ENCODE data around the gene ADAP1.

ADAP1 gene

GRCh38 chr7:981793-982510, 27.5 kb upstream of the ADAP1 start:
- TF ChIP-seq GATA2 (IDR thresholded peaks at IDR 0.05; ENCODE audit: low read depth, low read length) (no peak), GATA3 (IDR thresholded peaks at IDR 0.05; ENCODE audit: low read depth, low read length) (no peak)

- TF ChIP-seq GATA2 (IDR thresholded peaks at IDR 0.05; ENCODE audit: low read depth, low read length), result no peak
- no peak for TF ChIP-seq GATA3 (IDR thresholded peaks at IDR 0.05; ENCODE audit: low read depth, low read length)
These were observed 25.5 kb upstream of the ADAP1 start for GRCh38 chr7:979886-980571.

DNA sequence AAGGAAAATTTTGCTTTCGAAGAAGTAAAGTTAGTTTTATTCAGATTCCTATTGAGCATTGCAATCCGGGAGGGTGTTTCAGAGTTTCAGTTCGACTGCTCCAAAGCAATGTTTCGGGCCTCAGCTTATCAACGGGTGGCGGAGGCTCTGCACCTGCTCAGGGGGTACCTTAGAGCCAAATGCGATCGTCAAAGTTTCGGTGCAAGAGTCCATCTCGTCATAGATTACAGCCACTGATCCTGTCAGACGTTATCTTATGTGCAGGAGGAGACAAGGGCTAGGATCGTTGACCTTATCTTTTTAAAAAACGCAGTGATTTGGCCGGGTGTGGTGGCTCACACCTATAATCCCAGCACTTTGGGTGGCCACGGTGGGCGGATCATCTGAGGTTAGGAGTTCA, 24.7 kb upstream of the ADAP1 start:
- TF ChIP-seq GATA2 (IDR thresholded peaks at IDR 0.05; ENCODE audit: low read depth, low read length) (no peak), GATA3 (IDR thresholded peaks at IDR 0.05; ENCODE audit: low read depth, low read length) (no peak)

DNA sequence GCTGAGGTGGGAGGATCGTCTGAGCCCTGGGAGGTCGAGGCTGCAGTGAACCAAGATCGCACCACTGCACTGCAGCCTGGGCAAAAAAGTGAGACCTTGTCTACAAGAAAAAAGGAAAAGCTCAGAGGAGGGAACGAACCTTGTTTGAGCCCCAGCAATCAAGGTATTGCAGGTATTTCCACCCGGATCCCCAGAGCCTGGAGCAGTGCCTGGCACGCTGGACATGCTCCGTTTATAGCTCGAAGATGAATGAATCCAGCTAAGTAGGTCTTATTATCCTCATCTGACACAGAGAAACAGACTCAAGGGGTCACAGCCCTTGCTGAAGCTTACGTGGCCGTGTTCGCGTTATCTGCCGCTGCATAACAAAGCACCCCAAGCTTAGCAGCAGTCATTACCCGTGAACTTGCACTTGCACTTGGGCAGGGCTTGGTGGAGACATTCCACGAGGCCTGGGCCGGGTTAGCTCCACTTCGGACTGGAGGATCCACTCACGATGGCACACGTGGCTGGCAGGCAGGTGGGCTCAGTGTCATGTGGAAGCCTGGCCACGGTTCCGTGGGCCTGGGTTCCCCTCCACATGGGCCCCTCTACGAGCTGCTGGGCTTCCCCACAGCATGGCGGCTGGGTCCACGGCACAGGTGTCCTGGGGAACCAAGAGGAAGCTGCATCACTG, 24.1 kb upstream of the ADAP1 start:
- TF ChIP-seq GATA2 (IDR thresholded peaks at IDR 0.05; ENCODE audit: low read depth, low read length) (no peak), GATA3 (IDR thresholded peaks at IDR 0.05; ENCODE audit: low read depth, low read length) (no peak)

- TF ChIP-seq GATA3 (IDR thresholded peaks at IDR 0.05; ENCODE audit: low read depth, low read length), result no peak
- TF ChIP-seq GATA2 (IDR thresholded peaks at IDR 0.05; ENCODE audit: low read depth, low read length), result no peak
These were observed 23.5 kb upstream of the ADAP1 start for GRCh38 chr7:978049-978346.

- TF ChIP-seq GATA2 (IDR thresholded peaks at IDR 0.05; ENCODE audit: low read depth, low read length), result no peak
- TF ChIP-seq GATA3 (IDR thresholded peaks at IDR 0.05; ENCODE audit: low read depth, low read length), result no peak
These were observed 23.0 kb upstream of the ADAP1 start for GRCh38 chr7:977326-978048.

- TF ChIP-seq GATA2 (IDR thresholded peaks at IDR 0.05; ENCODE audit: low read depth, low read length) (no peak), GATA3 (IDR thresholded peaks at IDR 0.05; ENCODE audit: low read depth, low read length) (no peak)
These were observed 22.4 kb upstream of the ADAP1 start for GRCh38 chr7:976901-977325.

DNA sequence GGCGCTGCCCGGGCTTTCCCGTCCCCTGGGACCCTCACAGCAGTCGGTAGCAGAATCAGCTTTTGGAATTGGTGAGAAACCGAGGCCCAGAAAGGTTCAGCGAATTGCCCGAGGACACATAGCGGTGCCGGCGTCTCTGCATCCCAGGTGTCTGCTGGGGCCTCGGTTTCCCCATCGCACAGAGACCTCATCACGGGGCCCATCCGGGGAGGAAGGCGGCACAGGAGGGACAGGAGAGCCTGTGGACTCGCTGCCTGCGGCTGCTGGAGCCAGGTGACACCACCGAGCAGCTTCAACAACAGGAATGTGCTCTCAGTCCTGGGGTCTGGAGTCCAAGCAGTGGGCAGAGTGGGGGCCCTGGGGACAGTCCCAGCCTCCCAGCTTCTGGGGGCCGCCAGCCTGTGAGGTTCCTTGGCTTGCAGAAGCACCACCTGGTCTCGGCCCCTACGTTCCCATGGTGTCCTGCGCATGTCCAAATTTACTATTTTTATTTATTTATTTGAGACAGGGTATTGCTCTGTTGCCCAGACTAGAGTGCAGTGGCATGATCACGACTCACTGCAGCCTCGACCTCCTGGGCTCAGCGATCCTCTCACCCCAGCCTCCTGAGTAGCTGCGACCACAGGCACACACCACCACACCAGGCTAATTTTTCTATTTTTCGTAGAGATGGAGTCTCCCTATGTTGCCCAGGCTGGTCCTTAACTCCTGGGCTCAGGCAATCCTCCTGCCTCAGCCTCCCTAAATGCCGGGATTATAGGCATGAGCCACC, 21.4 kb upstream of the ADAP1 start:
- no peak for TF ChIP-seq GATA2 (IDR thresholded peaks at IDR 0.05; ENCODE audit: low read depth, low read length)
- TF ChIP-seq GATA3 (IDR thresholded peaks at IDR 0.05; ENCODE audit: low read depth, low read length), result no peak

GRCh38 chr7:974820-975681, 20.6 kb upstream of the ADAP1 start, which contains the start of gene COX19:
COX19 (minus strand) TSS chr7:975549; CDS start chr7:975509, 40 bp downstream.
- no peak for TF ChIP-seq GATA3 (IDR thresholded peaks at IDR 0.05; ENCODE audit: low read depth, low read length)
- TF ChIP-seq GATA2 (IDR thresholded peaks at IDR 0.05; ENCODE audit: low read depth, low read length), result no peak

GRCh38 chr7:974172-974571, 19.7 kb upstream of the ADAP1 start:
- TF ChIP-seq GATA3 (IDR thresholded peaks at IDR 0.05; ENCODE audit: low read depth, low read length), result no peak
- no peak for TF ChIP-seq GATA2 (IDR thresholded peaks at IDR 0.05; ENCODE audit: low read depth, low read length)

DNA sequence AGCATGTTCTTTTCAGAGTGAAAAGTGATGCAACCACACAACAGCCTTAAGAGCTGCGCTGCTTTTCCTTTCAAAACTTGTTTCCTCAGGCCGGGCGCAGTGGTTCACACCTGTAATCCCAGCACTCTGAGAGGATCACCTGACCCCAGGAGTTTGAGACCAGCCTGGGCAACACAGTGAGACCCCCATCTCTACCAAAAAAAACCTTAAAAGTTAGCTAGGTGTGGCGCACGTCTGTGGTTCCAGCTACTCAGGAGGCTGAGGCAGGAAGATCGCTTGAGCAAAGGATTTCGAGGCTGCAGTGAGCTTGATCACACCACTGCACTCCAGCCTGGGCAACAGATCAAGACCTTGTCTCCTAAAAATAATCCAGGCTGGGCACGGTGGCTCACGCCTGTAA, 18.8 kb upstream of the ADAP1 start:
- no peak for TF ChIP-seq GATA2 (IDR thresholded peaks at IDR 0.05; ENCODE audit: low read depth, low read length)
- TF ChIP-seq GATA3 (IDR thresholded peaks at IDR 0.05; ENCODE audit: low read depth, low read length), result no peak

GRCh38 chr7:972676-973309, 18.3 kb upstream of the ADAP1 start:
- TF ChIP-seq GATA2 (IDR thresholded peaks at IDR 0.05; ENCODE audit: low read depth, low read length), result no peak
- TF ChIP-seq GATA3 (IDR thresholded peaks at IDR 0.05; ENCODE audit: low read depth, low read length), result no peak

All from SH-SY5Y (cell line).